Smooth muscle cell (in vitro differentiated cells): ENCODE data around the gene SETD2. TPM values are rescaled to one million over a fixed set of nuclear protein-coding genes. Genes with fewer than 3 reads are reported as not detected.
"Not testable (repeated sequence)": the region's sequence is repeated elsewhere in the genome, so short reads cannot be mapped to it uniquely, and the experiment has no call there.

Source experiments
- DNase-seq: peaks from one replicate; lab custom pipeline; 2025; ENCODE audit not compliant: unreplicated experiment; lab: John Stamatoyannopoulos, UW
- H2AFZ ChIP-seq: fragments of 200-600 bp; sonication (generic); 2 replicates; pipeline ENCODE4 v1.6.0; 2016; ENCODE audit warnings: antibody characterized with exemption, low read depth, mild to moderate bottlenecking
- H3F3A ChIP-seq: fragments of 200-600 bp; sonication (generic); 2 replicates; pipeline ENCODE4 v1.6.0; 2017; ENCODE audit warnings: antibody characterized with exemption, low read depth
- H3K27ac ChIP-seq: fragments of 200-600 bp; sonication (generic); 2 replicates; pipeline ENCODE4 v1.5.1; 2016; ENCODE audit warnings: low read depth, mild to moderate bottlenecking
- H3K27me3 ChIP-seq: fragments of 200-600 bp; sonication (generic); 2 replicates; pipeline ENCODE4 v1.6.1; 2016; ENCODE audit warnings: low read depth, mild to moderate bottlenecking
- H3K36me3 ChIP-seq: fragments of 200-600 bp; sonication (generic); 2 replicates; pipeline ENCODE4 v1.5.1; 2016; ENCODE audit warnings: low read depth
- H3K4me1 ChIP-seq: fragments of 200-600 bp; sonication (generic); 2 replicates; pipeline ENCODE4 v1.5.1; 2016; ENCODE audit warnings: low read depth
- H3K4me2 ChIP-seq: fragments of 200-600 bp; sonication (generic); 2 replicates; pipeline ENCODE4 v1.6.0; 2016; ENCODE audit warnings: mild to moderate bottlenecking
- H3K4me3 ChIP-seq: fragments of 200-600 bp; sonication (generic); 2 replicates; pipeline ENCODE4 v1.5.1; 2016; ENCODE audit warnings: mild to moderate bottlenecking
- H3K79me2 ChIP-seq: fragments of 200-600 bp; sonication (generic); 2 replicates; pipeline ENCODE4 v1.6.0; 2016; ENCODE audit warnings: low read depth, mild to moderate bottlenecking
- H3K9ac ChIP-seq: fragments of 200-600 bp; sonication (generic); 2 replicates; pipeline ENCODE4 v1.6.0; 2016; ENCODE audit warnings: low read depth
- H3K9me3 ChIP-seq: fragments of 200-600 bp; sonication (generic); replicated peaks from 2 replicates; pipeline ENCODE4 v1.5.1; 2016; ENCODE audit warnings: low read depth
- H4K20me1 ChIP-seq: fragments of 200-600 bp; sonication (generic); 2 replicates; pipeline ENCODE4 v1.6.0; 2016; ENCODE audit warnings: low read depth
- WGBS: methylation state at CpG from one replicate; pipeline ENCODE4 v1.1.7; 2016; ENCODE audit warnings: low lambda C conversion rate; 5-methylcytosine and 5-hydroxymethylcytosine counted together
- polyA plus RNA-seq: library from polyadenylated mRNA; unstranded; fragments of >200 nt; fragmentation: Nextera tagmentation; extraction: Ambion mirVana; gene quantifications from 2 replicates; pipeline ENCODE4 v1.2.1, GENCODE V29; 2016
- total RNA-seq: library from RNA; depleted of rRNA; stranded (reverse); fragments of >200 nt; gene quantifications from 2 replicates; pipeline ENCODE4 v1.2.3, GENCODE V29; 2014
- TF ChIP-seq, protein P1 (sequence below): fragments of 200-600 bp; sonication (generic); IDR thresholded peaks from 2 replicates; pipeline ENCODE4 v1.5.1; 2017; ENCODE audit warnings: borderline replicate concordance, mild to moderate bottlenecking, antibody characterized with exemption; ENCODE audit not compliant: insufficient read depth, poor library complexity, severe bottlenecking

SETD2 gene
- total and polyA plus RNA-seq, 2 experiments from 2014 or later = 8.3 to 28.4 TPM

DNA sequence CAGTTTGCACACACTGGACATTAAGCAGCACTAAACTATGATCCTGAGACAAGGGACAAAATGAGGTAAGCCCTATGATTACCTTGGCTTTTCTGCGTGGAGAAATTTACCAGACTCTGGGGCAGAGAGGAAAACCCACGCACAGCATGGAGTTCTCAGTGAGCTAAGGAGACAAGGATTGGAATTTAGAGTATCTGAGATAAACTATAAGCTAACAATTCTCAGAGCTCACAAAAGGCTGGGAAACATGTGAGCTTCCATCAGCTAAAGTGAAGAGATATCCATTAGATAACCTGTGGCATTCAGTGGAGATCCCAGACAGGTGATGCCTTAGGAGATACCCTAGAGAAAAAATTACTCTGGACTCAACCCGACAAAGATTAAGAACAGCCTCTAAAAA lies 135.8 kb downstream of the SETD2 start:
- no peak for DNase-seq
- no peak overlapping the region for H3K4me3 ChIP-seq
- no peaks in the 10 kb centered on the region for H3K27me3 ChIP-seq
- H3K4me2 ChIP-seq = no peak overlapping the region
- peaks cover 14% of the 10 kb centered on the region for H3K79me2 ChIP-seq
- H3K27ac ChIP-seq = peak overlapping the region; percentile 13
- no peaks in the 10 kb centered on the region for H3K4me1 ChIP-seq
- H3F3A ChIP-seq = no peaks in the 10 kb centered on the region
- WGBS = 68% methylated on average over 3 of the region's 3 CpGs
- peak overlapping the region; percentile 9 for H3K9ac ChIP-seq
- TF ChIP-seq, protein P1, sequence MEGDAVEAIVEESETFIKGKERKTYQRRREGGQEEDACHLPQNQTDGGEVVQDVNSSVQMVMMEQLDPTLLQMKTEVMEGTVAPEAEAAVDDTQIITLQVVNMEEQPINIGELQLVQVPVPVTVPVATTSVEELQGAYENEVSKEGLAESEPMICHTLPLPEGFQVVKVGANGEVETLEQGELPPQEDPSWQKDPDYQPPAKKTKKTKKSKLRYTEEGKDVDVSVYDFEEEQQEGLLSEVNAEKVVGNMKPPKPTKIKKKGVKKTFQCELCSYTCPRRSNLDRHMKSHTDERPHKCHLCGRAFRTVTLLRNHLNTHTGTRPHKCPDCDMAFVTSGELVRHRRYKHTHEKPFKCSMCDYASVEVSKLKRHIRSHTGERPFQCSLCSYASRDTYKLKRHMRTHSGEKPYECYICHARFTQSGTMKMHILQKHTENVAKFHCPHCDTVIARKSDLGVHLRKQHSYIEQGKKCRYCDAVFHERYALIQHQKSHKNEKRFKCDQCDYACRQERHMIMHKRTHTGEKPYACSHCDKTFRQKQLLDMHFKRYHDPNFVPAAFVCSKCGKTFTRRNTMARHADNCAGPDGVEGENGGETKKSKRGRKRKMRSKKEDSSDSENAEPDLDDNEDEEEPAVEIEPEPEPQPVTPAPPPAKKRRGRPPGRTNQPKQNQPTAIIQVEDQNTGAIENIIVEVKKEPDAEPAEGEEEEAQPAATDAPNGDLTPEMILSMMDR = no peak
- no peaks in the 10 kb centered on the region for H3K9me3 ChIP-seq
- H2AFZ ChIP-seq = no peak overlapping the region
- H3K36me3 ChIP-seq = peaks cover 3% of the 10 kb centered on the region
- H4K20me1 ChIP-seq = peaks cover 84% of the 10 kb centered on the region

DNA sequence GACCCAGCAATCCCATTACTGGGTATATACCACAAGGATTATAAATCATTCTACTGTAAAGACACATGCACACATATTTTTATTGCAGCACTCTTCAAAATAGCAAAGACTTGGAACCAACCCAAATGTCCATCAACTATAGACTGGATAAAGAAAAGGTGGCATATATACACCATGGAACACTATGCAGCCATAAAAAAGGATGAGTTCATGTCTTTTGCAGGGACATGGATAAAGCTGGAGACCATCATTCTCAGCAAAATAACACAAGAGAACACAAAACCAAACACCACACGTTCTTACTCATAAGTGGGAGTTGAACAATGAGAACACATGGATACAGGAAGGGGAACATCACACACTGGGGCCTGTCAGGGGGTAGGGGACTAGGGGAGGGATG lies 137.5 kb downstream of the SETD2 start:
- DNase-seq, H2AFZ ChIP-seq, H3K9me3 ChIP-seq, H3K4me3 ChIP-seq, H3K27ac ChIP-seq, H3K4me2 ChIP-seq, H3F3A ChIP-seq, H3K4me1 ChIP-seq, H3K36me3 ChIP-seq, H3K9ac ChIP-seq, H3K27me3 ChIP-seq: not testable (repeated sequence)
- WGBS = 81% methylated on average over 1 of the region's 1 CpG
- Histone ChIP-seq H4K20me1 (peaks cover 87% of the 10 kb centered on the region), H3K79me2 (peaks cover 14% of the 10 kb centered on the region)

DNA sequence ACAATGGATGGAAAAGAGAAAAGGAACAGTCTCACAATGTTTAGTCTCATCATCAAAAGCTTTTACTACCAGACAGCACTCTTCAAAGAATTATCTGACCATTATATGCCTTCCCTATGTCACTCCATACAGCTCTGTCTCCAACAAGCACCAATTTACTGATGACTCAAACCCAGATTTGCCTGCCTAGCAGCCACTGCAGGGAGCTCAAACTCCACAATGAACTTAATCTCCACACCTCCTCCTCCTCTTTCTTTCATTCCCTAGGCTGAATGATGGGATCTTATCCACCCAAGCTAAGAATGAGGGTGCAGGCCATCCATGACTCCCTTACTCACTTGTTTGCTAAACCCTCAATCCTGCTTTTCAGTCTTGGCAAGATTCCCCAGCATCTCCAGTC lies 139.0 kb downstream of the SETD2 start:
- DNase-seq = no peak

DNA sequence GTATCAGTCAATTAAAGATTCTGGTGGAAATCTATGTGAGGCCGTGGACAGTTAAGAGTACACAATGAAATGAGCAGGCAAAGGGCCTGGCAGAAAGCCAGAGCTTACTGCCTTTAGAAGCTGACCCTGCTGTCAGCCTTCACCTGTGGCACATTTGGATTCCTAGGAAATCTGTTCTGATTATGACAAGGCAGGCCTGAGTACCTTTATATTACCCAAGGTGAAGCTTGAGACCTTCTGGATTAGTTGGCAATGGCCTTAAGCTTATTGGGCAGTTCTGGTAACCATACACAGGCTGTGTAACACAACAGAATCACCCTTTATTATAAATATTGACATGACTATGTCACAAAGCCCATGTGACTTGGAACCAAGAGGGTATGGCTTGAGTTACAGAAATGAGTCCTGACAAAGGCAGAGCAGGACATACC lies 141.3 kb downstream of the SETD2 start:
- H2AFZ ChIP-seq = no peak overlapping the region
- DNase-seq = no peak
- H3K4me2 ChIP-seq = no peak overlapping the region
- H3K27ac ChIP-seq = no peak overlapping the region
- no peaks in the 10 kb centered on the region for H3K4me1 ChIP-seq
- peaks cover 31% of the 10 kb centered on the region for H3K79me2 ChIP-seq
- no peak overlapping the region for H3K9ac ChIP-seq
- no peaks in the 10 kb centered on the region for H3K27me3 ChIP-seq
- H3F3A ChIP-seq = peaks cover 5% of the 10 kb centered on the region
- peaks cover 87% of the 10 kb centered on the region for H4K20me1 ChIP-seq
- peaks cover 6% of the 10 kb centered on the region for H3K36me3 ChIP-seq
- 100% methylated on average over 1 of the region's 1 CpG for WGBS
- no peak overlapping the region for H3K4me3 ChIP-seq
- TF ChIP-seq, protein P1 = no peak
- H3K9me3 ChIP-seq = no peaks in the 10 kb centered on the region

More for the DNA sequence above, 139.0 kb downstream of the SETD2 start:
- H3K4me3 ChIP-seq = no peak overlapping the region
- H3K27ac ChIP-seq = peak overlapping the region; percentile 32
- no peaks in the 10 kb centered on the region for H3F3A ChIP-seq
- H3K79me2 ChIP-seq = peaks cover 28% of the 10 kb centered on the region
- peaks cover 89% of the 10 kb centered on the region for H4K20me1 ChIP-seq
- H3K9me3 ChIP-seq = no peaks in the 10 kb centered on the region
- no peaks in the 10 kb centered on the region for H3K27me3 ChIP-seq
- H2AFZ ChIP-seq = no peak overlapping the region
- no peak overlapping the region for H3K9ac ChIP-seq
- no peaks in the 10 kb centered on the region for H3K36me3 ChIP-seq
- H3K4me2 ChIP-seq = no peak overlapping the region
- TF ChIP-seq, protein P1 = no peak
- no peaks in the 10 kb centered on the region for H3K4me1 ChIP-seq
